ENCODE results near the gene AMELY. TPM values are rescaled to one million over a fixed set of nuclear protein-coding genes. Genes with fewer than 3 reads are reported as not detected.

AMELY gene
- total RNA-seq, 1 experiment from 2014 or later: not detected

GRCh38 chrY:6921061-6921460 is 9.5 kb upstream of the AMELY start:
- Histone ChIP-seq H2AFZ (ENCODE audit: low read depth, low read length, poor library complexity, severe bottlenecking) (no peak overlapping the region), H3K4me2 (ENCODE audit: low read length) (no peak overlapping the region), H3K9ac (ENCODE audit: low read length) (no peak overlapping the region), H3K27me3 (ENCODE audit: insufficient read depth, low read length) (no peaks in the 10 kb centered on the region), H4K20me1 (ENCODE audit: insufficient read depth) (no peaks in the 10 kb centered on the region), H3K9me2 (ENCODE audit: insufficient read depth) (no peaks in the 10 kb centered on the region), H3K9me3 (ENCODE audit: control insufficient read depth in 1 of 2, insufficient read depth in 1 of 2, low read depth in 1 of 2, low read length in 2 of 2) (no peaks in the 10 kb centered on the region), H3K27ac (ENCODE audit: low read depth, low read length) (no peak overlapping the region), H3K4me3 (replicated peaks in 1 of 2; ENCODE audit: low read depth in 1 of 2, low read length in 2 of 2) (no peak overlapping the region), H3K4me1 (ENCODE audit: control insufficient read depth in 1 of 2, insufficient read depth in 2 of 2, low read length in 2 of 2) (no peaks in the 10 kb centered on the region), H3K36me3 (ENCODE audit: control insufficient read depth in 1 of 2, insufficient read depth in 2 of 2, low read length in 2 of 2) (no peaks in the 10 kb centered on the region), H3K79me2 (ENCODE audit: insufficient read depth, low read length) (no peaks in the 10 kb centered on the region)
- DNase-seq (ENCODE audit: low read depth, low spot score) (no peak), ATAC-seq (no peak)
- POLR2A ChIA-PET: no interaction called here
- CTCF ChIA-PET: no interaction called here
- intact Hi-C loops (cut with micrococcal nuclease): no loop called here
- RAD21 ChIA-PET (ENCODE audit: low non-redundant PET in 1 of 2, low total read pairs in 2 of 2, uncharacterized antibody in 2 of 2, unreplicated experiment in 2 of 2): no interaction called here
- TF ChIP-seq EZH2phosphoT487 (IDR thresholded peaks at IDR 0.05; ENCODE audit: borderline replicate concordance) (no peak), SIN3A (IDR thresholded peaks at IDR 0.05; ENCODE audit: low read depth) (no peak), EGR1 (IDR thresholded peaks at IDR 0.05; ENCODE audit: low read depth) (no peak), CBX3 (IDR thresholded peaks at IDR 0.05; ENCODE audit: low read depth) (no peak), REST (IDR thresholded peaks at IDR 0.05; ENCODE audit: low read depth) (no peak), CEBPB (IDR thresholded peaks at IDR 0.05; ENCODE audit: low read depth) (no peak), SRF (IDR thresholded peaks at IDR 0.05; ENCODE audit: low read depth) (no peak), ZBTB33 (IDR thresholded peaks at IDR 0.05; ENCODE audit: extremely low read depth, insufficient replicate concordance, low read length) (no peak), RAD21 (IDR thresholded peaks at IDR 0.05; ENCODE audit: low read depth) (no peak), POLR2AphosphoS5 (IDR thresholded peaks at IDR 0.05; ENCODE audit: low read depth, low read length) (no peak), ZNF274 (IDR thresholded peaks at IDR 0.05; ENCODE audit: low read depth, low read length) (no peak), POLR2A (IDR thresholded peaks at IDR 0.05; ENCODE audit: borderline replicate concordance, extremely low read depth, insufficient read depth, insufficient read length) (no peak), TCF7L2 (IDR thresholded peaks at IDR 0.05; ENCODE audit: borderline replicate concordance, extremely low read depth, insufficient read depth, insufficient read length) (no peak), ZFX (IDR thresholded peaks at IDR 0.05) (no peak), SP1 (IDR thresholded peaks at IDR 0.05; ENCODE audit: low read depth) (no peak), FOSL1 (IDR thresholded peaks at IDR 0.05; ENCODE audit: low read depth) (no peak), JUND (IDR thresholded peaks at IDR 0.05) (no peak), ELF1 (IDR thresholded peaks at IDR 0.05; ENCODE audit: borderline replicate concordance, low read depth) (no peak), YY1 (IDR thresholded peaks at IDR 0.05; ENCODE audit: extremely low read depth, insufficient replicate concordance, low read depth, low read length) (no peak), MAX (IDR thresholded peaks at IDR 0.05) (no peak)
- no TSS peak for BruUV-seq (replicated peaks)
